Spleen (tissue), 11 donors: ENCODE measurements around the gene CCDC157. TPM values are rescaled to one million over a fixed set of nuclear protein-coding genes. Genes with fewer than 3 reads are reported as not detected.

ENCODE experiments used
- DNase-seq: peaks from one replicate; pipeline ENCODE4 v3.0.0-alpha.2; 2020
- H3K27ac ChIP-seq, 8 donors: fragments of 200-600 bp; sonication (generic) in 7 of 8; 1 replicate in 4 of 8; 2 replicates in 4 of 8; pipeline versions ENCODE4 v1.5.0 to v1.8.0; 2016 to 2021; ENCODE audit warnings: inconsistent platforms in 4 of 8, mild to moderate bottlenecking in 4 of 8, moderate library complexity in 1 of 8
- H3K27me3 ChIP-seq, 7 donors: fragments of 200-600 bp; sonication (generic) in 6 of 7; replicated peaks in 1 of 7; 1 replicate in 4 of 7; 2 replicates in 3 of 7; pipeline versions ENCODE4 v1.5.0 to v1.8.0; 2016 to 2021; ENCODE audit warnings: inconsistent platforms in 3 of 7, mild to moderate bottlenecking in 1 of 7
- H3K36me3 ChIP-seq, 6 donors: fragments of 200-600 bp; sonication (generic) in 5 of 6; 1 replicate in 4 of 6; 2 replicates in 2 of 6; pipeline versions ENCODE4 v1.5.0 to v1.8.0; 2016 to 2021; ENCODE audit warnings: inconsistent platforms in 2 of 6
- H3K4me1 ChIP-seq, 6 donors: fragments of 200-600 bp; sonication (generic) in 5 of 6; 1 replicate in 3 of 6; 2 replicates in 3 of 6; pipeline versions ENCODE4 v1.5.0 to v1.8.0; 2016 to 2021; ENCODE audit warnings: inconsistent platforms in 3 of 6
- H3K4me3 ChIP-seq, 8 donors: fragments of 200-600 bp; sonication (generic) in 7 of 8; 1 replicate in 4 of 8; 2 replicates in 4 of 8; pipeline versions ENCODE4 v1.5.0 to v1.8.0; 2016 to 2021; ENCODE audit warnings: inconsistent platforms in 4 of 8, mild to moderate bottlenecking in 4 of 8, moderate library complexity in 2 of 8
- H3K9me3 ChIP-seq, 8 donors: fragments of 200-600 bp; sonication (generic) in 7 of 8; 1 replicate in 4 of 8; 2 replicates in 4 of 8; pipeline versions ENCODE4 v1.5.0 to v1.8.0; 2016 to 2021; ENCODE audit warnings: inconsistent platforms in 4 of 8
- CTCF ChIP-seq, 11 experiments: fragments of 200-600 bp in 7 of 11; fragments of 450-650 bp in 4 of 11; sonication (generic) in 4 of 11; IDR thresholded peaks in 8 of 11; conservative IDR thresholded peaks in 3 of 11; 1 replicate in 7 of 11; 2 replicates in 4 of 11; pipeline versions ENCODE4 v1.4.0 to v1.8.0; 2016 to 2021; ENCODE audit warnings: antibody characterized with exemption in 11 of 11, inconsistent platforms in 4 of 11, mild to moderate bottlenecking in 1 of 11
- POLR2A ChIP-seq, 3 donors: fragments of 450-650 bp; IDR thresholded peaks; one replicate each; pipeline ENCODE4 v1.5.1; 2017; ENCODE audit warnings: antibody characterized with exemption in 3 of 3, mild to moderate bottlenecking in 1 of 3
- POLR2AphosphoS5 ChIP-seq, 3 donors: sonication (generic); formaldehyde crosslinking; IDR thresholded peaks; one replicate each; pipeline ENCODE4 v1.5.1; 2017; ENCODE audit warnings: antibody characterized with exemption in 3 of 3
- WGBS, 5 donors: extraction: QIAGEN DNeasy Blood & Tissue Kit in 3 of 5; methylation state at CpG; one replicate each; pipeline versions ENCODE4 v1.1.5 to v1.1.7; 2013 to 2018; 5-methylcytosine and 5-hydroxymethylcytosine counted together
- intact Hi-C: fragments of 100-400 bp; cut with DNase I; formaldehyde crosslinking; loops from one replicate; pipeline ENCODE4 v1.15.0; 2023; ENCODE audit warnings: low total_unique reads
- polyA plus RNA-seq, 3 donors: library from polyadenylated mRNA; stranded (reverse); fragments of 200-250 nt; gene quantifications; one replicate each; pipeline ENCODE4 v1.2.1, GENCODE V29; 2013
- total RNA-seq, 7 donors: library from RNA; depleted of rRNA in 3 of 7; stranded (reverse); fragments of >200 nt in 3 of 7; fragmentation: NEBNext Ultra II Directional in 4 of 7; extraction: Animal tissue kit (Norgen Biotek cat#: 25700) in 4 of 7; gene quantifications; one replicate each; pipeline versions ENCODE4 v1.1.0 to v1.2.1, GENCODE V29; 2016 to 2021
- donor health status: healthy with polysubstance abuse.
- donor health status: DM: no; HTN: no; CAD: no; lungs with moderate emphysema.
- donor health status: DM: no; HTN: no; CAD: no.
- donor health status: Bipolar disorder and iron deficiency.
- donor health status: healthy.
- donor health status: DM: no; HTN: no; CAD: no.
- donor health status: DM: yes; HTN: yes; CAD: no.

CCDC157 gene
- total and polyA plus RNA-seq, 10 donors, result 2.1 to 8.1 (median 3.7) TPM

- DNase-seq, result no peak
- H3K27ac ChIP-seq, result peak overlapping the region; percentile 81 to 94 (median 90)
- TF ChIP-seq POLR2A (IDR thresholded peaks at IDR 0.05), result no peak
- TF ChIP-seq POLR2AphosphoS5 (IDR thresholded peaks at IDR 0.05), result no peak
- TF ChIP-seq CTCF (IDR thresholded peaks at IDR 0.05 in 8 of 11, conservative IDR thresholded peaks at IDR 0.05 in 3 of 11), result no peak
- H3K4me1 ChIP-seq, result peaks cover 41 to 64% (median 53%) of the 10 kb centered on the region in 6 donors
- WGBS, 5 donors, result 0 to 2% (median 1%) methylated on average over 17 to 34 of the region's 34 CpGs
- H3K4me3 ChIP-seq, result peak overlapping the region; percentile 89 to 100 (median 96)
- H3K9me3 ChIP-seq, result no peaks in the 10 kb centered on the region
- H3K36me3 ChIP-seq, result peaks cover 0 to 46% (median 10%) of the 10 kb centered on the region in 6 donors
- intact Hi-C loops, result no loop called here
- H3K27me3 ChIP-seq, result no peaks in the 10 kb centered on the region
Observed at GRCh38 chr22:30326255-30326705, 30.5 kb upstream of the CCDC157 start.

- Histone ChIP-seq H3K27ac (peak within 1 kb of the TSS; percentile 81 to 94 (median 90)), H3K27me3 (no peaks in the 10 kb centered on the region), H3K4me1 (peaks cover 35 to 58% (median 48%) of the 10 kb centered on the region in 6 donors), H3K36me3 (peaks cover 0 to 48% (median 16%) of the 10 kb centered on the region in 6 donors), H3K9me3 (no peaks in the 10 kb centered on the region), H3K4me3 (peak within 1 kb of the TSS; percentile 89 to 100 (median 96))
- intact Hi-C loops, result no loop called here
- peak in 3 of 11 experiments; percentile 5 to 25 (median 15) for TF ChIP-seq CTCF (IDR thresholded peaks at IDR 0.05 in 8 of 11, conservative IDR thresholded peaks at IDR 0.05 in 3 of 11)
- peak; percentile 80 to 89 (median 88) for TF ChIP-seq POLR2AphosphoS5 (IDR thresholded peaks at IDR 0.05)
- TF ChIP-seq POLR2A (IDR thresholded peaks at IDR 0.05), result peak in 1 of 3 donors; percentile 43
- 0 to 1% (median 1%) methylated on average over 31 to 69 of the region's 69 CpGs for WGBS, 5 donors
- peak; percentile 97 for DNase-seq
Observed at GRCh38 chr22:30326706-30327362, 30.0 kb upstream of the CCDC157 start, which contains the start of gene TBC1D10A. Gene TBC1D10A (minus strand): TSS chr22:30326941. CDS start chr22:30326881, 60 bp downstream.

GRCh38 chr22:30327864-30328345 is 28.9 kb upstream of the CCDC157 start:
- Histone ChIP-seq H3K4me3 (no peak overlapping the region), H3K27ac (peak overlapping the region in 6 of 8 donors; percentile 81 to 94 (median 90)), H3K9me3 (no peaks in the 10 kb centered on the region), H3K36me3 (peaks cover 0 to 56% (median 25%) of the 10 kb centered on the region in 6 donors), H3K4me1 (peaks cover 30 to 55% (median 40%) of the 10 kb centered on the region in 6 donors), H3K27me3 (no peaks in the 10 kb centered on the region)
- TF ChIP-seq POLR2AphosphoS5 (IDR thresholded peaks at IDR 0.05) (no peak), CTCF (IDR thresholded peaks at IDR 0.05 in 8 of 11, conservative IDR thresholded peaks at IDR 0.05 in 3 of 11) (no peak), POLR2A (IDR thresholded peaks at IDR 0.05) (no peak)
- DNase-seq, result no peak
- 80 to 89% (median 88%) methylated on average over 5 of the region's 5 CpGs for WGBS, 5 donors
- intact Hi-C loops, result no loop called here

GRCh38 chr22:30328466-30329049 is 28.2 kb upstream of the CCDC157 start:
- no peaks in the 10 kb centered on the region for H3K27me3 ChIP-seq
- H3K36me3 ChIP-seq, result peaks cover 0 to 56% (median 32%) of the 10 kb centered on the region in 6 donors
- H3K9me3 ChIP-seq, result no peaks in the 10 kb centered on the region
- H3K27ac ChIP-seq, result peak overlapping the region in 1 of 8 donors; percentile 94
- WGBS, 5 donors, result 87 to 91% (median 90%) methylated on average over 3 of the region's 3 CpGs
- peaks cover 27 to 55% (median 34%) of the 10 kb centered on the region in 6 donors for H3K4me1 ChIP-seq
- intact Hi-C loops, result no loop called here
- no peak overlapping the region for H3K4me3 ChIP-seq
- DNase-seq, result no peak
- TF ChIP-seq CTCF (IDR thresholded peaks at IDR 0.05 in 8 of 11, conservative IDR thresholded peaks at IDR 0.05 in 3 of 11), result no peak
- no peak for TF ChIP-seq POLR2AphosphoS5 (IDR thresholded peaks at IDR 0.05)
- TF ChIP-seq POLR2A (IDR thresholded peaks at IDR 0.05), result no peak
